ENCODE results near the gene KRT31.

DNA sequence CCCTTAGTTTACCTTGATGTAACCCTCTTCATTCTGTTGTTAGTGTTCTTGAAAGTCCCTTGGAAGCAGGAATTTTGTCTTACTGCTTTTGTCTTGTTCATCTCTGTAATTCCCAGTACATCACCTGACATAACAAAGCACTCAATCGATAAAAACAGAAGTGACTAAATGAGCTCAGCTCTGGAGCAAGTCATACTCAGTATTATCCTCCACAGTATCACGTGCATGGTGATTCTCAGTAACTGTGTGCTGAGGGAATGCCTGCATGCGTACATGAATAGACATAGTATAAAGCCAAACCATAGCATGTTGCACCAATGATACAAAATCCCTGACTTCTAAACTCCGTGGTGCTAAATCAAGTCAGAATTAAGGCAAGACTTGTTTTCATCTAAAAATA lies 36.2 kb upstream of the KRT31 start:
- TF ChIP-seq EZH2 (IDR thresholded peaks at IDR 0.05; ENCODE audit: low read length, missing control alignments): no peak
- TF ChIP-seq, protein P1, sequence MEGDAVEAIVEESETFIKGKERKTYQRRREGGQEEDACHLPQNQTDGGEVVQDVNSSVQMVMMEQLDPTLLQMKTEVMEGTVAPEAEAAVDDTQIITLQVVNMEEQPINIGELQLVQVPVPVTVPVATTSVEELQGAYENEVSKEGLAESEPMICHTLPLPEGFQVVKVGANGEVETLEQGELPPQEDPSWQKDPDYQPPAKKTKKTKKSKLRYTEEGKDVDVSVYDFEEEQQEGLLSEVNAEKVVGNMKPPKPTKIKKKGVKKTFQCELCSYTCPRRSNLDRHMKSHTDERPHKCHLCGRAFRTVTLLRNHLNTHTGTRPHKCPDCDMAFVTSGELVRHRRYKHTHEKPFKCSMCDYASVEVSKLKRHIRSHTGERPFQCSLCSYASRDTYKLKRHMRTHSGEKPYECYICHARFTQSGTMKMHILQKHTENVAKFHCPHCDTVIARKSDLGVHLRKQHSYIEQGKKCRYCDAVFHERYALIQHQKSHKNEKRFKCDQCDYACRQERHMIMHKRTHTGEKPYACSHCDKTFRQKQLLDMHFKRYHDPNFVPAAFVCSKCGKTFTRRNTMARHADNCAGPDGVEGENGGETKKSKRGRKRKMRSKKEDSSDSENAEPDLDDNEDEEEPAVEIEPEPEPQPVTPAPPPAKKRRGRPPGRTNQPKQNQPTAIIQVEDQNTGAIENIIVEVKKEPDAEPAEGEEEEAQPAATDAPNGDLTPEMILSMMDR (conservative IDR thresholded peaks at IDR 0.05 in 1 of 2, IDR thresholded peaks at IDR 0.05 in 1 of 2; ENCODE audit: low read depth in 1 of 2, low read length in 2 of 2): no peak
